ENCODE measurements around the gene NLK.

DNA sequence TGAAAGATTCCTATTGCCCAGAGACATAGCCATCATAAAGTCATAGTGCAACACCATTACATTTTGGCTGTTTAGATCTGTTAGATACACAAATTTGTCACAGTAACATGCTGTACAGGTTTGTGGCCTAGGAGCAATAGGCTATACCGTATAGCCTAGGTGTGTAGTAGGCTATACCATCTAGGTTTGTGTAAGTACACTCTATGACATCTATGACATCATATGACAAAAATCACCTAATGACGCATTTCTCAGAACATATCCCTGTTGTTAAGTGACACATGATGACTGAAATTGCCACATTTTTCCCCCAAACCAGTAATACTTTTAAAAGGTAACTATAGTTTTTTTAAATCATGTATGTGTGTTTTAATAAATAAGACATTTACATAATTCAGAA lies 43.3 kb downstream of the NLK start:
- TF ChIP-seq ARNTL (CRISPR knock-in tag; IDR thresholded peaks at IDR 0.05; ENCODE audit: borderline replicate concordance, low read depth) (no peak), ESRRG (CRISPR knock-in tag; IDR thresholded peaks at IDR 0.05) (no peak)

Measured in SK-N-SH treated with all-trans-retinoic acid at 6 μM for 48 hours (cell line).